HEK293 (cell line): Measurements from ENCODE around the gene DNAH11.

Source experiments
- CTCF ChIA-PET: fragments of 350-600 bp; formaldehyde crosslinking; extraction: SDS; loops from one replicate; lab custom pipeline; 2021; ENCODE audit warnings: antibody characterized with exemption; lab: Yijun Ruan, JAX
- POLR2A ChIA-PET: fragments of 300-600 bp; formaldehyde crosslinking; extraction: SDS; loops from one replicate; lab custom pipeline; 2020; ENCODE audit warnings: antibody characterized with exemption, inconsistent platforms; lab: Yijun Ruan, JAX
- H3K27ac ChIP-seq: fragments of 200-500 bp; sonication (Bioruptor generic); 2 replicates; pipeline ENCODE4 v1.5.1; 2014; ENCODE audit warnings: low read depth, low read length, control low read depth, inconsistent platforms; ENCODE audit errors: extremely low read depth
- H3K36me3 ChIP-seq, 2 experiments: fragments of 200-500 bp in 1 of 2; sonication (Bioruptor generic) in 1 of 2; 1 replicate in 1 of 2; 2 replicates in 1 of 2; pipeline ENCODE4 v1.5.1; 2014 to 2017; ENCODE audit warnings: inconsistent platforms in 2 of 2, low read length in 2 of 2; ENCODE audit not compliant: control insufficient read depth in 2 of 2, insufficient read depth in 1 of 2
- H3K4me1 ChIP-seq: fragments of 200-500 bp; sonication (Bioruptor generic); 2 replicates; pipeline ENCODE4 v1.5.1; 2014; ENCODE audit warnings: mild to moderate bottlenecking, low read length, inconsistent platforms; ENCODE audit not compliant: control insufficient read depth, insufficient read depth
- H3K4me3 ChIP-seq: 2 replicates; pipeline ENCODE4 v1.5.1; 2011; ENCODE audit warnings: low read depth, mild to moderate bottlenecking, control low read depth, low read length, moderate library complexity
- H3K9me3 ChIP-seq: fragments of 200-500 bp; sonication (Bioruptor generic); 2 replicates; pipeline ENCODE4 v1.5.1; 2014; ENCODE audit warnings: low read depth, low read length, inconsistent platforms; ENCODE audit not compliant: control insufficient read depth, insufficient read depth
- GLI2 ChIP-seq: fragments of 450-650 bp; formaldehyde crosslinking; IDR thresholded peaks from 2 replicates; pipeline ENCODE4; 2017; ENCODE audit warnings: missing biosample characterization, missing genetic modification characterization, low read depth, borderline replicate concordance
- PRDM6 ChIP-seq: fragments of 450-650 bp; formaldehyde crosslinking; IDR thresholded peaks from 2 replicates; pipeline ENCODE4 v1.5.1; 2017; ENCODE audit warnings: missing biosample characterization, missing genetic modification characterization
- SP7 ChIP-seq: fragments of 450-650 bp; formaldehyde crosslinking; IDR thresholded peaks from 2 replicates; pipeline ENCODE4 v1.5.1; 2016; ENCODE audit warnings: missing biosample characterization, missing genetic modification characterization
- TCF7L2 ChIP-seq: IDR thresholded peaks from 2 replicates; pipeline ENCODE4 v1.6.1; 2011; ENCODE audit warnings: low read depth, mild to moderate bottlenecking, inconsistent platforms, low read length, moderate library complexity, borderline replicate concordance
- ZBTB11 ChIP-seq: fragments of 450-650 bp; formaldehyde crosslinking; conservative IDR thresholded peaks from 2 replicates; pipeline ENCODE4 v1.5.1; 2016; ENCODE audit warnings: low read depth, missing biosample characterization, missing genetic modification characterization
- ZFP41 ChIP-seq: fragments of 450-650 bp; formaldehyde crosslinking; IDR thresholded peaks from 2 replicates; pipeline ENCODE4 v1.5.1; 2016; ENCODE audit warnings: missing biosample characterization, missing genetic modification characterization, borderline replicate concordance
- ZNF140 ChIP-seq: fragments of 450-650 bp; formaldehyde crosslinking; IDR thresholded peaks from 2 replicates; pipeline ENCODE4 v1.5.1; 2016; ENCODE audit warnings: missing biosample characterization, missing genetic modification characterization
- ZNF146 ChIP-seq: fragments of 450-650 bp; formaldehyde crosslinking; IDR thresholded peaks from 2 replicates; pipeline ENCODE4 v1.5.1; 2016; ENCODE audit warnings: missing biosample characterization, missing genetic modification characterization
- ZNF157 ChIP-seq: fragments of 450-650 bp; formaldehyde crosslinking; IDR thresholded peaks from 2 replicates; pipeline ENCODE4 v1.5.1; 2016; ENCODE audit warnings: missing biosample characterization, missing genetic modification characterization
- ZNF18 ChIP-seq: fragments of 450-650 bp; formaldehyde crosslinking; IDR thresholded peaks from 2 replicates; pipeline ENCODE4 v1.5.1; 2016; ENCODE audit warnings: missing biosample characterization, missing genetic modification characterization
- ZNF184 ChIP-seq: fragments of 450-650 bp; IDR thresholded peaks from 2 replicates; pipeline ENCODE4 v1.5.1; 2018; ENCODE audit warnings: missing biosample characterization, mild to moderate bottlenecking, missing genetic modification characterization
- ZNF19 ChIP-seq: fragments of 450-650 bp; formaldehyde crosslinking; IDR thresholded peaks from 2 replicates; pipeline ENCODE4; 2016; ENCODE audit warnings: missing biosample characterization, missing genetic modification characterization, low read depth
- ZNF274 ChIP-seq, 2 experiments: fragments of 200-500 bp in 1 of 2; fragments of 450-650 bp in 1 of 2; sonication (Bioruptor generic) in 1 of 2; formaldehyde crosslinking in 1 of 2; IDR thresholded peaks; 2 replicates each; pipeline versions ENCODE4 v1.5.1 to v1.6.1; 2014 to 2016; ENCODE audit warnings: borderline replicate concordance in 1 of 2, inconsistent platforms in 1 of 2, low read length in 1 of 2, missing biosample characterization in 1 of 2, missing genetic modification characterization in 1 of 2
- ZNF391 ChIP-seq: fragments of 450-650 bp; formaldehyde crosslinking; IDR thresholded peaks from 2 replicates; pipeline ENCODE4 v1.5.1; 2016; ENCODE audit warnings: low read depth, missing biosample characterization, missing genetic modification characterization, borderline replicate concordance
- ZNF433 ChIP-seq: fragments of 450-650 bp; formaldehyde crosslinking; IDR thresholded peaks from 2 replicates; pipeline ENCODE4 v1.5.1; 2016; ENCODE audit warnings: missing biosample characterization, missing genetic modification characterization, low read depth
- ZNF513 ChIP-seq: fragments of 450-650 bp; IDR thresholded peaks from 2 replicates; pipeline ENCODE4 v1.5.1; 2018; ENCODE audit warnings: missing biosample characterization, missing genetic modification characterization
- ZNF530 ChIP-seq: fragments of 450-650 bp; formaldehyde crosslinking; IDR thresholded peaks from 2 replicates; pipeline ENCODE4 v1.5.1; 2016; ENCODE audit warnings: low read depth, missing biosample characterization, missing genetic modification characterization
- ZNF626 ChIP-seq: fragments of 450-650 bp; sonication (Bioruptor Pico); formaldehyde crosslinking; IDR thresholded peaks from 2 replicates; pipeline ENCODE4 v1.5.1; 2018; ENCODE audit warnings: missing biosample characterization, missing genetic modification characterization, inconsistent platforms
- ZNF776 ChIP-seq: fragments of 450-650 bp; formaldehyde crosslinking; IDR thresholded peaks from 2 replicates; pipeline ENCODE4 v1.5.0; 2017; ENCODE audit warnings: missing biosample characterization, missing genetic modification characterization, borderline replicate concordance
- ZNF830 ChIP-seq: fragments of 450-650 bp; IDR thresholded peaks from 2 replicates; pipeline ENCODE4 v1.5.0; 2018; ENCODE audit warnings: missing biosample characterization, missing genetic modification characterization, low read depth, mild to moderate bottlenecking, moderate library complexity

DNAH11 gene

GRCh38 chr7:21868576-21868850 is 325.7 kb downstream of the DNAH11 start:
- Histone ChIP-seq H3K4me1 (no peaks in the 10 kb centered on the region), H3K9me3 (no peaks in the 10 kb centered on the region), H3K36me3 (no peaks in the 10 kb centered on the region), H3K4me3 (no peak overlapping the region), H3K27ac (no peak overlapping the region)
- CTCF ChIA-PET: no interaction called here
- POLR2A ChIA-PET: no interaction called here
- no peak for TF ChIP-seq ZBTB11
- TF ChIP-seq ZNF433 (tag by site-specific recombination): no peak
- no peak for TF ChIP-seq ZNF513 (tag by site-specific recombination)
- no peak for TF ChIP-seq ZNF146
- no peak for TF ChIP-seq ZNF776
- TF ChIP-seq ZNF140 (tag by site-specific recombination): no peak
- no peak for TF ChIP-seq ZNF830
- TF ChIP-seq SP7 (tag by site-specific recombination): no peak
- TF ChIP-seq ZNF157 (tag by site-specific recombination): no peak
- no peak for TF ChIP-seq ZNF530 (tag by site-specific recombination)
- TF ChIP-seq ZNF184 (tag by site-specific recombination): no peak
- TF ChIP-seq ZNF18: no peak
- no peak for TF ChIP-seq ZNF626 (tag by site-specific recombination)
- no peak for TF ChIP-seq ZNF391
- no peak for TF ChIP-seq ZNF19 (tag by site-specific recombination)
- TF ChIP-seq ZNF274 (IDR thresholded peaks at IDR 0.05; ENCODE audit: low read length): no peak
- TF ChIP-seq ZNF274 (tag by site-specific recombination; IDR thresholded peaks at IDR 0.05; ENCODE audit: borderline replicate concordance): no peak
- TF ChIP-seq ZFP41 (tag by site-specific recombination): no peak
- TF ChIP-seq GLI2: no peak
- no peak for TF ChIP-seq PRDM6 (tag by site-specific recombination)
- TF ChIP-seq TCF7L2: no peak
